DND-41 (cell line): ENCODE data around the gene ORM2.

Experiments
- EZH2 ChIP-seq: IDR thresholded peaks from 3 replicates; pipeline ENCODE4 v1.6.1; 2012; ENCODE audit warnings: borderline replicate concordance, low read depth, mild to moderate bottlenecking, moderate library complexity, low read length, inconsistent platforms; ENCODE audit not compliant: severe bottlenecking
- TF ChIP-seq, protein P1 (sequence below): IDR thresholded peaks from 2 replicates; pipeline ENCODE4 v1.5.1; 2012; ENCODE audit warnings: borderline replicate concordance, low read length, moderate library complexity, mild to moderate bottlenecking; ENCODE audit not compliant: poor library complexity, severe bottlenecking; ENCODE audit errors: extremely low read depth

DNA sequence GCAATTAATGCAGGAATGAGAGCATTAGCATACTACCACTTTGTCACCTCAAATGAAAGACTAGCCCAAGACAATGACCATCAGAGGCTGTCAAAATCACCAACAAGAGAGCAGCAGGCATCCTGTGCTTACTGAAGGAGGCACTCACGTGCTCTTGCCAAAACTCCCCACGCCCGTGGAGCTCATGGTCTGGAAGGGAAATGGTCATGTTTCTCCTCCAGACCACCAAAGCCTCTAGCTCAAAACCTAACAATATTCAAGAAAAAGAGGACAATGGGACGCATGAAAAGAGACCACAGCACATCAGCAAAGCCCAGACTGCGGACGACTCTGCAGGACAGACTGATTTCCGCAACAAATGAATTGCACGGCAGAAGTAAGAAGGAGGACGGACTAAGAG, 45.3 kb downstream of the ORM2 start:
- TF ChIP-seq, protein P1, sequence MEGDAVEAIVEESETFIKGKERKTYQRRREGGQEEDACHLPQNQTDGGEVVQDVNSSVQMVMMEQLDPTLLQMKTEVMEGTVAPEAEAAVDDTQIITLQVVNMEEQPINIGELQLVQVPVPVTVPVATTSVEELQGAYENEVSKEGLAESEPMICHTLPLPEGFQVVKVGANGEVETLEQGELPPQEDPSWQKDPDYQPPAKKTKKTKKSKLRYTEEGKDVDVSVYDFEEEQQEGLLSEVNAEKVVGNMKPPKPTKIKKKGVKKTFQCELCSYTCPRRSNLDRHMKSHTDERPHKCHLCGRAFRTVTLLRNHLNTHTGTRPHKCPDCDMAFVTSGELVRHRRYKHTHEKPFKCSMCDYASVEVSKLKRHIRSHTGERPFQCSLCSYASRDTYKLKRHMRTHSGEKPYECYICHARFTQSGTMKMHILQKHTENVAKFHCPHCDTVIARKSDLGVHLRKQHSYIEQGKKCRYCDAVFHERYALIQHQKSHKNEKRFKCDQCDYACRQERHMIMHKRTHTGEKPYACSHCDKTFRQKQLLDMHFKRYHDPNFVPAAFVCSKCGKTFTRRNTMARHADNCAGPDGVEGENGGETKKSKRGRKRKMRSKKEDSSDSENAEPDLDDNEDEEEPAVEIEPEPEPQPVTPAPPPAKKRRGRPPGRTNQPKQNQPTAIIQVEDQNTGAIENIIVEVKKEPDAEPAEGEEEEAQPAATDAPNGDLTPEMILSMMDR = no peak
- TF ChIP-seq EZH2 = no peak
